ENCODE results near the gene PANX3.

Gene PANX3

GRCh38 chr11:124657904-124658303 lies 46.7 kb downstream of the PANX3 start:
- no peak for DNase-seq (ENCODE audit: low spot score)

- no peak for DNase-seq (ENCODE audit: low spot score)
These were observed 47.3 kb downstream of the PANX3 start for GRCh38 chr11:124658501-124658900.

GRCh38 chr11:124658986-124659385 lies 47.8 kb downstream of the PANX3 start:
- DNase-seq (ENCODE audit: low spot score), result no peak

GRCh38 chr11:124661553-124661952 lies 50.3 kb downstream of the PANX3 start:
- no peak for DNase-seq (ENCODE audit: low spot score)

GRCh38 chr11:124662106-124662505 lies 50.9 kb downstream of the PANX3 start:
- DNase-seq (ENCODE audit: low spot score), result no peak

GRCh38 chr11:124663861-124664260 lies 52.6 kb downstream of the PANX3 start:
- no peak for DNase-seq (ENCODE audit: low spot score)

- no peak for DNase-seq (ENCODE audit: low spot score)
These were observed 56.4 kb downstream of the PANX3 start for GRCh38 chr11:124667601-124668000.

GRCh38 chr11:124669193-124669592 lies 58.0 kb downstream of the PANX3 start:
- peak; percentile 57 for DNase-seq (ENCODE audit: low spot score)

Data from globus pallidus (tissue), 1 donor.